Spleen (tissue), 11 donors: ENCODE results near the gene RNF146. TPM values are rescaled to one million over a fixed set of nuclear protein-coding genes. Genes with fewer than 3 reads are reported as not detected.

Experiments used
- DNase-seq: peaks from one replicate; pipeline ENCODE4 v3.0.0-alpha.2; 2020
- H3K27ac ChIP-seq, 8 donors: fragments of 200-600 bp; sonication (generic) in 7 of 8; 1 replicate in 4 of 8; 2 replicates in 4 of 8; pipeline versions ENCODE4 v1.5.0 to v1.8.0; 2016 to 2021; ENCODE audit warnings: inconsistent platforms in 4 of 8, mild to moderate bottlenecking in 4 of 8, moderate library complexity in 1 of 8
- H3K27me3 ChIP-seq, 7 donors: fragments of 200-600 bp; sonication (generic) in 6 of 7; replicated peaks in 1 of 7; 1 replicate in 4 of 7; 2 replicates in 3 of 7; pipeline versions ENCODE4 v1.5.0 to v1.8.0; 2016 to 2021; ENCODE audit warnings: inconsistent platforms in 3 of 7, mild to moderate bottlenecking in 1 of 7
- H3K36me3 ChIP-seq, 6 donors: fragments of 200-600 bp; sonication (generic) in 5 of 6; 1 replicate in 4 of 6; 2 replicates in 2 of 6; pipeline versions ENCODE4 v1.5.0 to v1.8.0; 2016 to 2021; ENCODE audit warnings: inconsistent platforms in 2 of 6
- H3K4me1 ChIP-seq, 6 donors: fragments of 200-600 bp; sonication (generic) in 5 of 6; 1 replicate in 3 of 6; 2 replicates in 3 of 6; pipeline versions ENCODE4 v1.5.0 to v1.8.0; 2016 to 2021; ENCODE audit warnings: inconsistent platforms in 3 of 6
- H3K4me3 ChIP-seq, 8 donors: fragments of 200-600 bp; sonication (generic) in 7 of 8; 1 replicate in 4 of 8; 2 replicates in 4 of 8; pipeline versions ENCODE4 v1.5.0 to v1.8.0; 2016 to 2021; ENCODE audit warnings: inconsistent platforms in 4 of 8, mild to moderate bottlenecking in 4 of 8, moderate library complexity in 2 of 8
- H3K9me3 ChIP-seq, 8 donors: fragments of 200-600 bp; sonication (generic) in 7 of 8; 1 replicate in 4 of 8; 2 replicates in 4 of 8; pipeline versions ENCODE4 v1.5.0 to v1.8.0; 2016 to 2021; ENCODE audit warnings: inconsistent platforms in 4 of 8
- CTCF ChIP-seq, 11 experiments: fragments of 200-600 bp in 7 of 11; fragments of 450-650 bp in 4 of 11; sonication (generic) in 4 of 11; IDR thresholded peaks in 8 of 11; conservative IDR thresholded peaks in 3 of 11; 1 replicate in 7 of 11; 2 replicates in 4 of 11; pipeline versions ENCODE4 v1.4.0 to v1.8.0; 2016 to 2021; ENCODE audit warnings: antibody characterized with exemption in 11 of 11, inconsistent platforms in 4 of 11, mild to moderate bottlenecking in 1 of 11
- POLR2A ChIP-seq, 3 donors: fragments of 450-650 bp; IDR thresholded peaks; one replicate each; pipeline ENCODE4 v1.5.1; 2017; ENCODE audit warnings: antibody characterized with exemption in 3 of 3, mild to moderate bottlenecking in 1 of 3
- POLR2AphosphoS5 ChIP-seq, 3 donors: sonication (generic); formaldehyde crosslinking; IDR thresholded peaks; one replicate each; pipeline ENCODE4 v1.5.1; 2017; ENCODE audit warnings: antibody characterized with exemption in 3 of 3
- WGBS, 5 donors: extraction: QIAGEN DNeasy Blood & Tissue Kit in 3 of 5; methylation state at CpG; one replicate each; pipeline versions ENCODE4 v1.1.5 to v1.1.7; 2013 to 2018; 5-methylcytosine and 5-hydroxymethylcytosine counted together
- intact Hi-C: fragments of 100-400 bp; cut with DNase I; formaldehyde crosslinking; loops from one replicate; pipeline ENCODE4 v1.15.0; 2023; ENCODE audit warnings: low total_unique reads
- polyA plus RNA-seq, 3 donors: library from polyadenylated mRNA; stranded (reverse); fragments of 200-250 nt; gene quantifications; one replicate each; pipeline ENCODE4 v1.2.1, GENCODE V29; 2013
- total RNA-seq, 7 donors: library from RNA; depleted of rRNA in 3 of 7; stranded (reverse); fragments of >200 nt in 3 of 7; fragmentation: NEBNext Ultra II Directional in 4 of 7; extraction: Animal tissue kit (Norgen Biotek cat#: 25700) in 4 of 7; gene quantifications; one replicate each; pipeline versions ENCODE4 v1.1.0 to v1.2.1, GENCODE V29; 2016 to 2021
- donor health status: healthy with polysubstance abuse.
- donor health status: DM: no; HTN: no; CAD: no; lungs with moderate emphysema.
- donor health status: DM: no; HTN: no; CAD: no.
- donor health status: Bipolar disorder and iron deficiency.
- donor health status: healthy.
- donor health status: DM: no; HTN: no; CAD: no.
- donor health status: DM: yes; HTN: yes; CAD: no.

The RNF146 gene
- total and polyA plus RNA-seq, 10 donors = 31.5 to 125 (median 64.2) TPM

- DNase-seq = no peak
- Histone ChIP-seq H3K27ac (no peak overlapping the region), H3K36me3 (no peaks in the 10 kb centered on the region), H3K9me3 (no peaks in the 10 kb centered on the region), H3K4me1 (peaks cover 15 to 95% (median 59%) of the 10 kb centered on the region in 6 donors), H3K4me3 (no peak overlapping the region), H3K27me3 (no peaks in the 10 kb centered on the region)
- WGBS, 5 donors = 76 to 98% (median 86%) methylated on average over 3 of the region's 3 CpGs
- TF ChIP-seq POLR2AphosphoS5 (IDR thresholded peaks at IDR 0.05) = no peak
- no peak for TF ChIP-seq POLR2A (IDR thresholded peaks at IDR 0.05)
- no peak for TF ChIP-seq CTCF (IDR thresholded peaks at IDR 0.05 in 8 of 11, conservative IDR thresholded peaks at IDR 0.05 in 3 of 11)
- intact Hi-C loops = no loop called here
Measured at GRCh38 chr6:127272576-127272975, 5.9 kb downstream of the RNF146 start.

GRCh38 chr6:127273499-127273898, 6.8 kb downstream of the RNF146 start:
- Histone ChIP-seq H3K27ac (no peak overlapping the region), H3K36me3 (no peaks in the 10 kb centered on the region), H3K4me1 (peaks cover 14 to 95% (median 55%) of the 10 kb centered on the region in 6 donors), H3K27me3 (no peaks in the 10 kb centered on the region), H3K9me3 (no peaks in the 10 kb centered on the region), H3K4me3 (no peak overlapping the region)
- 91 to 97% (median 96%) methylated on average over 2 of the region's 2 CpGs for WGBS, 5 donors
- TF ChIP-seq CTCF (IDR thresholded peaks at IDR 0.05 in 8 of 11, conservative IDR thresholded peaks at IDR 0.05 in 3 of 11) (no peak), POLR2AphosphoS5 (IDR thresholded peaks at IDR 0.05) (no peak), POLR2A (IDR thresholded peaks at IDR 0.05) (no peak)
- DNase-seq = no peak
- intact Hi-C loops = no loop called here

GRCh38 chr6:127276331-127276730, 9.7 kb downstream of the RNF146 start:
- 93 to 100% (median 100%) methylated on average over 1 of the region's 1 CpG for WGBS, 5 donors
- no peak for DNase-seq
- H3K36me3 ChIP-seq = peaks cover 0 to 15% (median 2%) of the 10 kb centered on the region in 6 donors
- peaks cover 2 to 84% (median 46%) of the 10 kb centered on the region in 6 donors for H3K4me1 ChIP-seq
- H3K4me3 ChIP-seq = no peak overlapping the region
- TF ChIP-seq CTCF (IDR thresholded peaks at IDR 0.05 in 8 of 11, conservative IDR thresholded peaks at IDR 0.05 in 3 of 11) (no peak), POLR2AphosphoS5 (IDR thresholded peaks at IDR 0.05) (no peak), POLR2A (IDR thresholded peaks at IDR 0.05) (no peak)
- H3K27me3 ChIP-seq = no peaks in the 10 kb centered on the region
- no peak overlapping the region for H3K27ac ChIP-seq
- intact Hi-C loops = no loop called here
- H3K9me3 ChIP-seq = no peaks in the 10 kb centered on the region

GRCh38 chr6:127277878-127278843, 11.5 kb downstream of the RNF146 start:
- DNase-seq = no peak
- peaks cover 0 to 34% (median 18%) of the 10 kb centered on the region in 6 donors for H3K36me3 ChIP-seq
- no peaks in the 10 kb centered on the region for H3K9me3 ChIP-seq
- intact Hi-C loops = no loop called here
- 93 to 97% (median 94%) methylated on average over 3 of the region's 3 CpGs for WGBS, 5 donors
- H3K27ac ChIP-seq = no peak overlapping the region
- H3K4me3 ChIP-seq = no peak overlapping the region
- H3K27me3 ChIP-seq = no peaks in the 10 kb centered on the region
- H3K4me1 ChIP-seq = peaks cover 2 to 65% (median 31%) of the 10 kb centered on the region in 6 donors
- TF ChIP-seq CTCF (IDR thresholded peaks at IDR 0.05 in 8 of 11, conservative IDR thresholded peaks at IDR 0.05 in 3 of 11) (no peak), POLR2A (IDR thresholded peaks at IDR 0.05) (no peak), POLR2AphosphoS5 (IDR thresholded peaks at IDR 0.05) (no peak)
